ENCODE results near the gene GPR18.

DNA sequence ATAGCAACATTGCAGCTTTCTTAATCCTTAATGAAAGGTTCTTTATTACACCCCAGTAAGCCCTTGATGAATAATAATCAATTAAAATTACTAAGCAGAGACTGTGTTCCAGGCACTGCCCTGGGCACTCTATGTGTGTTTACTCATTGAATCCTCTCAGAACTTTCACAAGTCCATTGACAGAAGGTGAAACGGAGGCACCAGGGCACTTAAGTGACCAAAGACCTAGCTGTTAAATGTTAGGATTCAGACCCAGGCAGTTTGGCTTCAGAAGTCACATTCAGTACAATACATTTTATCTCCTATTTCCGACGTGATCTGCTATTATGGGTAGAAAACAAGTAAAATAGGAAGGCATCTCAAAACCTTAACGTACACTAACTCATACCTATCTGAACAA lies 46.4 kb upstream of the GPR18 start:
- TF ChIP-seq, protein P1, sequence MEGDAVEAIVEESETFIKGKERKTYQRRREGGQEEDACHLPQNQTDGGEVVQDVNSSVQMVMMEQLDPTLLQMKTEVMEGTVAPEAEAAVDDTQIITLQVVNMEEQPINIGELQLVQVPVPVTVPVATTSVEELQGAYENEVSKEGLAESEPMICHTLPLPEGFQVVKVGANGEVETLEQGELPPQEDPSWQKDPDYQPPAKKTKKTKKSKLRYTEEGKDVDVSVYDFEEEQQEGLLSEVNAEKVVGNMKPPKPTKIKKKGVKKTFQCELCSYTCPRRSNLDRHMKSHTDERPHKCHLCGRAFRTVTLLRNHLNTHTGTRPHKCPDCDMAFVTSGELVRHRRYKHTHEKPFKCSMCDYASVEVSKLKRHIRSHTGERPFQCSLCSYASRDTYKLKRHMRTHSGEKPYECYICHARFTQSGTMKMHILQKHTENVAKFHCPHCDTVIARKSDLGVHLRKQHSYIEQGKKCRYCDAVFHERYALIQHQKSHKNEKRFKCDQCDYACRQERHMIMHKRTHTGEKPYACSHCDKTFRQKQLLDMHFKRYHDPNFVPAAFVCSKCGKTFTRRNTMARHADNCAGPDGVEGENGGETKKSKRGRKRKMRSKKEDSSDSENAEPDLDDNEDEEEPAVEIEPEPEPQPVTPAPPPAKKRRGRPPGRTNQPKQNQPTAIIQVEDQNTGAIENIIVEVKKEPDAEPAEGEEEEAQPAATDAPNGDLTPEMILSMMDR (IDR thresholded peaks at IDR 0.05), result no peak
- TF ChIP-seq POLR2A (IDR thresholded peaks at IDR 0.05) (no peak), POLR2AphosphoS5 (IDR thresholded peaks at IDR 0.05) (no peak)
